RCC 7860 (cell line): ENCODE measurements around the gene PLCG1.
"Not testable (repeated sequence)": the region's sequence is repeated elsewhere in the genome, so short reads cannot be mapped to it uniquely, and the experiment has no call there.

Experiments used
- DNase-seq: peaks from one replicate; pipeline ENCODE4 v3.0.0-alpha.2; 2015; ENCODE audit warnings: low spot score
- FAIRE-seq: peaks from 2 replicates; lab custom pipeline; 2012; peaks lifted over from hg19 to GRCh38; lab: Jason Lieb, UNC

Gene PLCG1

GRCh38 chr20:41124451-41125094 lies 12.8 kb upstream of the PLCG1 start:
- FAIRE-seq: no peak
- DNase-seq: no peak

DNA sequence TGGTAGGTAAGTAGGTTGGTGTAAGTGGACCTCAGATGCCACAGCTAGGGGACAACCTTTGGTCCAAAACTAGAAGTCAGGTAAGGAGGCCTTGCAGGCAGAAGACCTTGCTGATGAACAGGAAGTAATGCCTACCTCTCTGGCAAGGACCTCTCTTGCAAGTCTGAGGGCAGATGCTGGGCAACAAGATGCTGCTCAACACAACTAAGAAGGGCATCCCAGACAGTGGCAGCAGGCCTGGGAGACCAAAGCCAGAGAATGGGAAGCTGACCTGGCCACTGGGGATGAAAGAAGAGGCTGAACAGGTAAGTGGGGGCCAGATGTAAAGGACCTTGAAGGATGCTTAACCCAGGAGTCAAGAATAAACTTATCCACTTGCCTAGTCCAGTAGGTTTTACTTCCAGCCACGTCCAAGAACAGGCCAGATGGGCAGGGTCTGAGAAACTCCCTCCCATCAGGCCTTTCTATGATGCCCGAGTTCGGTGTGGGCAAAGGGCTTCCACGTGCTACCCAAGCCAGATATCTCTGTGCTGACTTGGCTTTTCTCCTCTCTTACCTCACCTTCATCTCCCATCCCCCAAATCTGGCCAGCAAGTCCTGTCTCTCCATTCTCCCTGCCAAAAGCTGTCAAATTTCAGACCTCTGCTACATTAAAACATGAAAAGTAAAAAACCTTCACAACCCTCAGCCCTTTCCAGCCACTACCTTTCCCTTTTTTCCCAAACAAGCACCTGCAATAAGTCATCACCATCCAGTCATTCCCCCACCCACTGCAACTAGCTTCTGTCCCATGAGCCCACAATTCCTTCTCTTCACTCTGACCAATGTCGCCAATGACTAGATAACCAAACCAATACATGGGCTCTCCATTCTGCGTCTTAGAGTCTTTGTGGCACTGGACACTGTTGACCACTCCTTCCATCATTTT lies 11.5 kb upstream of the PLCG1 start:
- FAIRE-seq: no peak
- no peak for DNase-seq

DNA sequence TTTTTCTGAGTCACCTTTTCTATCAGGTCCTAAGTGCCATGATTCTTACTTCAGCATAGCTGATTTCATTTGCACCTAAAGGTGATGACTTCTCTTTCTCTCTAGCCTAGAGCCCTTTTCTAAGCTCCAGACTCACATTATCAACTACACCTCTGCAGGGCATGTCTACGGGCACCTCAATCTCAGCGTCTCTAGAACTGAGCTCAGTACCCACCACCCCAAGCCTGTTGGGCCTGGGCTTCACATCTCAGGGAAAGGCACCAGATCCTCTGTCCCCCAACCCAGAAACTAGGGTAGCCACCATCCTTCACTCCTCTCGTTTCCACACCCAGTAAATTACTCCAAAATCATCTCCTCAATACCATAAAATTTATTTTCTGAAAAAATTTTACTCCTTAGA lies 10.6 kb upstream of the PLCG1 start:
- no peak for DNase-seq
- FAIRE-seq: no peak

DNA sequence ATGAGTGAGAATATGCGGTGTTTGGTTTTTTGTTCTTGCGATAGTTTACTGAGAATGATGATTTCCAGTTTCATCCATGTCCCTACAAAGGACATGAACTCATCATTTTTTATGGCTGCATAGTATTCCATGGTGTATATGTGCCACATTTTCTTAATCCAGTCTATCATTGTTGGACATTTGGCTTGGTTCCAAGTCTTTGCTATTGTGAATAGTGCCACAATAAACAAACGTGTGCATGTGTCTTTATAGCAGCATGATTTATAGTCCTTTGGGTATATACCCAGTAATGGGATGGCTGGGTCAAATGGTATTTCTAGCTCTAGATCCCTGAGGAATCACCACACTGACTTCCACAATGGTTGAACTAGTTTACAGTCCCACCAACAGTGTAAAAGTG lies 9.0 kb upstream of the PLCG1 start:
- not testable (repeated sequence) for FAIRE-seq, DNase-seq

DNA sequence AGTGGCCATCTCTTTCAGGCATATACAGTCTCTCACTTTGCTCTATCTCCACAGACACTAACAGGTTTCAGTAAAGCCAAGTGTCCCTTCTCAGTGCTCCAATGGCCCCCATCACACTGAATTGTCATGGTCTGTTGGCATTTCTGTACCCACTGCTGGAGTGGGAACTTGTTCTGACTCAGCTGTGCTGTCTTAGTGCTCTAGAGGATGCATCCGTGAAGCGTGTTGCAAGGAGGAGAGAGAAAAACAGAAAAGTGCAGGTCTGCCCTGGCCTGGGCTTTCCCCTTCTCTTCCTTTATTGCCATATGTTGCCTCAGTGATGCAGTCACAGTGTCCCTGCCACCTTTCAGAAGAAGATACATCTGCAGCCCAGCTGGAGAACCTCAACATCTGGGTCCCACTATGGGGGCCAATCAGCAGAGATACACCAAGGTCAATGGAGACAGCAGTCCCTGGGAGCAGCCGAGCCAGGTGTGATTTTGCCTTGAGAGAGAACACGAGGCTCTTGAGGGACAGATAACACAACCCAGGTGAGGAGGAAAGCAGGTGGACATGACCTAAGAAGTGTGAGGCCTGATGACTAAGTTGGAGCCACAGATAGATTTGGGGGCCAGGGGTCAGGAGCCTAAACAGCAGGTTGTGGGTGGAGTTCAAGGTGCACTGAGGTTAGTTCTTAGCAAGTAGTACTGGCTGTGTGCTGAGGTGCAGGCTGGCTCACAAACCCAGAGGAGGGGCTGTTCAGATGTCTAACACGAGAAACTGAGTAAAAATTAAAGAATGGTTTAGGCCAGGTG lies 5.6 kb upstream of the PLCG1 start:
- FAIRE-seq (no peak), DNase-seq (no peak)

DNA sequence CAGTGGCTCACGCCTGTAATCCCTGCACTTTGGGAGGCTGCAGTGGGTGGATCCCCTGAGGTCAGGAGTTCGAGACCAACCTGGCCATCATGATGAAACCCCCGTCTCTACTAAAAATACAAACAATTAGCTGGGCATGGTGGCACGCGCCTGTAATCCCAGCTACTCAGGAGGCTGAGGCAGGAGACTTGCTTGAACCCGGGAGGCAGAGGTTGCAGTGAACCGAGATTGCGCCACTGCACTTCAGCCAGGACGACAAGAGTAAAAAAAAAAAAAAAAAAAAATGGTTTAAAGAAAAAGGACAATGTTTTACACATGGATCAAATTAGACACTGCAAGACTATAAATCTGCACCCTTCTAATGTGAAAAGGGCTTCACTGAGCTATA lies 5.0 kb upstream of the PLCG1 start:
- FAIRE-seq, DNase-seq: not testable (repeated sequence)

- FAIRE-seq: no peak
- DNase-seq: no peak
These were observed 3.5 kb upstream of the PLCG1 start for GRCh38 chr20:41133709-41134361.

GRCh38 chr20:41134362-41135186 lies 2.8 kb upstream of the PLCG1 start:
- FAIRE-seq: no peak
- DNase-seq: no peak

- no peak for FAIRE-seq
- DNase-seq: peak; percentile 20
These were observed 2.0 kb upstream of the PLCG1 start for GRCh38 chr20:41135187-41135887.

GRCh38 chr20:41135888-41136679 lies 1.3 kb upstream of the PLCG1 start:
- no peak for DNase-seq
- no peak for FAIRE-seq

- FAIRE-seq (no peak), DNase-seq (peak; percentile 34)
These were observed 501 bp downstream of the PLCG1 start for GRCh38 chr20:41137614-41138474.

GRCh38 chr20:41138475-41139226 lies 1.3 kb downstream of the PLCG1 start:
- FAIRE-seq: no peak
- no peak for DNase-seq

DNA sequence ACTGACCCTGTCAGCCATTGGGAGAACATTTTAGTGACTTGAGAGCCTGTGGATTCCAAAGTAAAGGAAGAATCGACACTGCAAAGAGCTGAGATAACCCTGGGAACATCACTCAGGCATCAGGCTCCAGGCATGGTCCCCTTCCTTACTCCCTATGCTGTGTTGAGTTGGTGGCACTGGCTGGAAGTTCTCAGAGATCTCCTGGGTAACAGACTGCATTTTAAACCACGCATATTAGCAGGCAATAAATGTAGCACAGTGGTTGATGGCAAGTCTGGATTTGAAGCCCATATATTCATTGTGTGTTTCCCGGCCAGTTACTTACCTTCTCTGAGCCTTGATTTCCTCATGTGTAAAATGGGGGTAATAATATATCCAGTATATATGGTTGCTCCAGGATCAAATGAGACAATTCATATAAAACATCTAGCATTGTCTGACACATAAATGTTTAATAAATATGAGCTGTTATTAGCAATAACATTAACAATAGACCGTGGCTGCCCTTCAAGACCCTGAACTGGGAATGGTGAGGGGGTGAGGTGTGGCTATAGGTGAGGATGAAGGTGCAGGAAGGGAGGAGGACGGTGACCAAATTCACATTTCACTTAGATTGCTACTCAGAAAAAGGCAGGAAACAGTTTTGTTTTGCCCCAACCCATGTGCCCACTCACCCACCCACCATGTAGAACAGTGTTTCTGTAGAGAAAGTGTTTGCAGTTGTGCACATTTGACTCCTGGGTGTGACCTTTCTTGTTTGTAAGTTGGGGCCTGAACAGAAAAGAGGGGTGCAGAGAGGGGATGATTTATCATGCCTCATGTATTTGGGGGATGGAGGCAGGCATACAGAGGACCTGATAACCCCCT lies 2.1 kb downstream of the PLCG1 start:
- FAIRE-seq (no peak), DNase-seq (no peak)

DNA sequence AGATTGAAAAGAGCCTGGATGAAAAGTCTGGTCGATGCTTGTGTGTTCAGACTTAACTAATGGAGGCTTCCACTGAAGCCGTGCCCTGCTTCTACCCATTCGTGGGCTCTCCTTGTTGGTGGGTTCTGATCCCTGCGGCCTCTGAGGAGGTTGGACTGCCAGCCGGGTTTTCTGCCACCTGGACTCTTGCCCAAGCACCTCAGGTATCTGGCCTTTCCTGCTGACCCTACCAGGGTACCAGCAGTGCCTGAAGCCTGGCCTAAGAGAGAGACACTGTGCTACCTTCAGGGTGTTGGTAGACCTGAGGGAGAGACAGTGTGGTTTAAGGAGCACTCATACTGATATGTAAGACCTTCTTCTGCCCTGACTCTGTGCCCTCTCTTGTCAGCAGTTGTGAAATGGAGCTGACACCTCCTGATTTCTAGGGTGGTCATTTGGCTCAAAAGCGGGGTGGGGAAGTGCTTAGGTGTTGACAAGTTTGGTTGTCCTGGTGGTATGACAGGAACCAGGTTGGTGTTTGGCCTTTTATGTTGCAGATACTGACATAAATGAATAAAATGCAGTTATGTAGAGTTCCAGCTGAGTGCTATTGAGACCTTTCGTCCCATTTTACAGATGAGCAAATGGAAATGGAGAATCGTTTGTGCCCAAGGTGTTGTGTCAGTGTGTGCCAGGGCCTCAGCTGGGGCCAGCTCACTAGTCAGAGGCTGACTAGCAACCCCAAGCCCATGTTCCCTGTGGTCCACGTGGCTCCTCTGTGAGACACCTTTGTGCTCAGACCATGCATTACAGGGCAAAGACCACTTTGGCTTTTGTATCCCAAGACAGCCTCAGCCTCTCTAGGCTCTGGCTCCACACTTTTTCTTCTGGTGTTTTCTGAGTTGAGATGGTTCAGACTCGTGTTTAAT lies 3.1 kb downstream of the PLCG1 start:
- DNase-seq (no peak), FAIRE-seq (no peak)
